ENCODE results near the gene NFKBIB.

The NFKBIB gene

DNA sequence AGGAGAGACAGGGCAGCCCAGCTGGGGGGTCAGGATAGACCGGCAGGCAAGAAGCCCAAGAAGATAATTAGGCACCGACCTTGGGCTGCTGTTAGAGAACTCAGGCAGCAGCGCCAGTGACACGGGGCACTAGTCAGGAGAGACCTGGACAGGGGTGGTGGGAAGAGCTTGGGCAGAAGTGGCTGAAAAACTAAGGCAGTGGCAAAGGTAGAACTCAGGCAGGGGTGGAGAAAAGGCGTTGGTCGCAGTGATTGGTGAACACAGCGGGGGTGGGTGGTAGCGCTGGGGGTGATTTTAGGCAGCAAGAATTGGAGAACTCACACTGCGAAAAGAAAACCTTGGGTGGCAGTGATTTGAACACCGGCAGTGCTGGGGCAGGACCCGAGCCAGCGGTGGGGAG is 7.9 kb downstream of the NFKBIB start:
- no peak for DNase-seq

DNA sequence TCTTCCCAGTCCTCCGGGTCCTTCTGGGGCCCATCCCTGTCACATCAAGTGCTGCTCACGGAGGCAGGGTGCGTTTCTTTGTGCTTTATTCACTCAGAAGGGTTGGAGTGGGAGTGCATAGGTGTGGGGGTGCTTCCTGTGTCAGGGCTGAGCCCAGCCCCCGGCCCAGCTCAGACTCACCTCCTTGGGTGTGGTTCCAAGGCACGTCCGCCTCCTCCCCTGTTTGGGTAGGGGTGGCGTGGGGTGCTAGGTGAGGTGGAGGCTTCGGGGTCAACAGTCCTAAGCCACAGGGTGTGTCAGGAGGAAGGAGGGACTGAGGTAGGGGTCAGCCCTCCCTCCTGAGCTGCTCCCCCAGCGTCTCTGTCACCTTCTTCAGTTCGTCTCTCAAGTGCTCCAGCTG is 9.1 kb downstream of the NFKBIB start:
- no peak for DNase-seq

DNA sequence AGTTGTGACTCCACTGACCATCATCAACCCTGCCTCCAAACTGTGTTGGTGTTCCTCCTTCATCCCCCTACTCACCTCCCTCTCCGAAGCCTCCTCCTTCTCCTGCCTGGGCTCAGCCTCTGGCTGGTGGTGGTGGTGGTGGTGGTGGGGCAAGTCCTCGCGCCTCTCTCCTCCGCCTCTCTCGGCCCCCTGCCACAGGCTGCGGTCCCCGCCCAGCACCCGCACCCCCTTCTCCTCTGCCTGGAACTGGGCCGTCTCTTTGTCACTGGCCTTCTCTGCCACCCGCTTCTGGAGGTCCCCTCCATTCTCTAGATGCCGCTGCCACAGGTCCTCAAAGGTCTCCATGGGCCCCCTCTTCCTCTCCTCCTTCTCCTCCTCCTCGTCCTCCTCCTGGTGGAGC is 10.7 kb downstream of the NFKBIB start:
- DNase-seq = no peak

GRCh38 chr19:38911388-38912001 is 11.7 kb downstream of the NFKBIB start:
- DNase-seq = no peak

DNA sequence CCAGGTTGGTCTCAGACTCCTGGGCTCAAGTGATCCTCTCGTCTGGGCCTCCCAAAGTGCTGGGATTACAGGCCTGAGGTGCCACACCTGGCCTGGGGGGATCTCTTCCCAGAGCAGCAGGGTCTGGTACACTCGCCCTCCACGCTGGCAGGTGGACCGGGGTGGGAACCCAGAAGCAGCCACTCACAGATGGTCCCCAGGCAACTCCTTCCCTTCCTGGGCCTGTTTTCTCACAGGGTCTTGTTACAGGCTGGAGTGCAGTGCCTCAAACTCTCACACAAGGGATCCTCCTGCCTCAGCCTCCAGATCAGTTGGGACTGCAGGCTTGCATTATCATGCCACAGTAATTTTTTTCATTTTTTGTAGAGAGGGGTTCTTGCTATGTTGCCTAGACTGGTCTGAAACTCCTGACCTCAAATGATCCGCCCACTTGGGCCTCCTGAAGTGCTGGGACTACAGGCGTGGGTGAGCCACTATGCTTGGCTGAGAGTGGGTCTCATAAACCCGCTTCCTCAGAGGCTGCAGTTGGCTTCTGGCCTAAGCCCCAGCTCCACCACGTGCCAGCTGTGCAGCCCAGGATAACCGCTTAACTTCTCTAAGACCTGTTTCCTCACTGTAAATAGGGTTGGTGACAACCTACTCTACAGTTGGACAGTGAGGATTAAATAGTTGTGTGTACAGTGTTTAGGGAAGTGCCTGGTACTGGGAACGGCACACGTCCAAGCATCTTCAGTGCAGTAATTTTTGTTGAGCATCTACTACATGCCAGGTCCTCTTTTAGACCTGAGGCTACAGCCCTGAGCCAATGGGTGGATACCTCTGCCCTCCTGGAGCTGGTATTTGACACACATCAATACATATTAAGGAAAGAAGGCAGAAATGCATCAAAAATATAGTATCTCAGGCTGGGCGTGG is 13.1 kb downstream of the NFKBIB start:
- DNase-seq = no peak

DNA sequence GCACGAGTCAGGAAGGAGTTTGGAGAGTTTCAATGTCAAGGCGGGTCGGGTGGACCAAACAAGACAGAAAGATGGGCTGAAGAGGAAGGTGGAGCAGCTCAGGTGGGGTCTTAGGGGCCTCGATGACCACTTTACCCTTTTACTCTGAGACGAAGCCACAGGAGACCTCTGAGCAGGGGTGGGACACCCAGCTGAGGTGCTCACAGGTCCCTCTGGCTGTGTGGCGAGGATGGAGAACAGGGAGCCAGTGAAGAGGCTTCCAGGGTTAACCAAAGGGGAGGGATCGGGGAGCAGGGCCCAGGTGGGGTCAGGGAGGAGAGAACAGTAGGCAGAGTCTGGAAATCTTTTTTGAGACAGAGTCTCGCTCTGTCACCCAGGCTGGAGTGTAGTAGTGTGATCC is 14.2 kb downstream of the NFKBIB start:
- no peak for DNase-seq

- no peak for DNase-seq
Observed at GRCh38 chr19:38915329-38916321, 15.9 kb downstream of the NFKBIB start.

DNA sequence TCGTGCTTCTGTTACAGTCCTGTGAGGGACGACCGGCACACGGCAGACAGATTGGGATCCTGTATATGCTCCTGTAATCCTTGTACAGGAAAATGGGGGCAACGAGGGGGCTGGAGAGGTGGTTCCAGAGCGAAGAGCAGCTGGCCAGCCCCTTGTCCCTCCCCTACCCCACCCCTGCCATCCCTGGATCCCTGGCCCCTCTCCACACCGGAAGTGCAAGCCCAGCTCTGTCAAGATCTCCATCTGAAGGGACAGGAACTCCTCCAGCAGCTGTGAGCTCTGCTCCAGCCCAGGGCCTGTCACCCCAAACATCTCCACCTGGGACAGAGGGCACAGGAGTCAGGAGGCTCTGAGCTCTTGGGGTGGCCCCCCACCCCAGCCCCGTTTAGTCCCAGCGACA is 17.7 kb downstream of the NFKBIB start:
- no peak for DNase-seq

DNA sequence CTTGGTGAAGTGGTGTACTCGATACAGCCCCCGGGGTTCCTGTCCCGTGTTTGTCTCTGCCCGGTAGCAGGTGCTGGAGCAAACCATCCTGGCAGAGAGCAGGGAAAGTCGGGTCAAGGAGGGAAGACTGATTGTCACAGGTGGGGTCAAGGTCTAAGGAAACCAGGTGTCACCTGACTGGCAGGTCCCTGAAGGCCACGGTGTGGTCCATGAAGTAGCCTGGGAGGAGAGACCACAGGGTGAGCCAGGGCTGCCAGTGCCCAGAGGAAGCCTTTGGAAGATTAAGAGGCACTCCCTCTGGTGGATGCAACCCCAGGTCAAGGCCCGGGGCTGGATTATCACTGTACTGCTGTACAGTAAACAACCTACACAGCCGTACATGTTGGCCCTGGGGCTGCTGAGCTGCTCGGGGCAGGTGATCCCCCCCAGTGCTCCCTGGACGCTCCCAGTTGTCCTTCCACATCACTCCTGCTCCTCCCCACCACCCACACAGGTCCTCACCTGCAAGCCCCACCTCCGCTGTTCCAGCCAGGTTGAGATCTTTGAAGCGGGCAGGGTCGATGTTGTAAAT is 18.2 kb downstream of the NFKBIB start:
- DNase-seq = no peak

DNA sequence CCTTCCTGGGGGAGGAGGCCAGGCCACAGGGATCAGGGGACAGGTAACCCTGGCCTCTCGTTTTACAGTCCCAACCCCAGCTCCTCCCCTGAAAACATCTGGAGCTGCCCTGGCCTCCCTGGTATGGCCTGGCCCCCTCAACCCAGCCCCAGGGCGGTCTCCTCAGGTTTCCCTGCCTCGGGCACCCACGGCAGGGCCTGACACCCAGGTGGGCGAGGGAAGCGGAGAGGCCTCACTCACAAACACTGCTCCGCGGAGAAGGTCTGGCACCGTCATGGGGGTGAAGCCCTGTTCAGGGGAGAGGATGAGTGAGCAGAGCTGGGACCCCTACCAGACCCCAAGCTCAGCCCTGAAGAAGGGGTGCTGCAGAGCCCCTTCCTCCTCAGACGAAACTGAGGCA is 18.8 kb downstream of the NFKBIB start:
- DNase-seq = no peak

DNA sequence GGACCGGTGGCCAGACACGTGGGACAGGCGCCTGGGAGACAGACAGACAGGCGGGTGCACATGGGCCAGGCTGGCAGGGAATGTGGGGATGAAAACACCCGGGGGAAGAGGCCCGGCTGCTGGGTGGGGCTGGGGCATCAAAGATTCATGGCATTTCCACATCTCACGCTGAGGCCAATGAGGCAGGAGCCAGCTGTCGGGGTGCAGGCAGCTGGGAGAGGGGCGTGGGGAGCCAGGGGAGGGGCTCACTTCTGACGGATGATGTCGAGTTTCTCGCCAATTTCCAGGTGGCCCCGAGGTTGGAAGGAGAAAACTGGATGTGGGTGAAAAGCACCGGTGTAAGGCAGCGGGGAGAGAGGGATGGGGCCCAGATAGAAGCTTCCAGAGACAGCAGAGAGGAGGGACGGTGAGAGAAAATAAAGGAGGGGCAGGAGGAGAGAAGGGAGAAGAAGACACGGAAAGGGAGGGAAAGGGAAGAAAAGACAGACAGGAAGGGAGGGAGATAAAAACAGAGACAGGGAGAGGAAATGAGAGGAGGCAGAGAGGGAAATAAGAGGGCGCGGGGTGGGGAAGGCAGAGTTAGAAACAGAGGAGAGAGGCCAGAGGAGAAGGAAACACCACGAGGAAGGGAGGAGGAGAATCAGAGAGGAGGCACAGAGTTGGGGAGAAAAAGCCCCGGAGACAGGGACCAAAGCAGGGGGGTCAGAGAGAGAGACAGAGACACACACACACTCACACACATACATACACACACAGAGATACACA is 20.2 kb downstream of the NFKBIB start:
- DNase-seq = no peak

DNA sequence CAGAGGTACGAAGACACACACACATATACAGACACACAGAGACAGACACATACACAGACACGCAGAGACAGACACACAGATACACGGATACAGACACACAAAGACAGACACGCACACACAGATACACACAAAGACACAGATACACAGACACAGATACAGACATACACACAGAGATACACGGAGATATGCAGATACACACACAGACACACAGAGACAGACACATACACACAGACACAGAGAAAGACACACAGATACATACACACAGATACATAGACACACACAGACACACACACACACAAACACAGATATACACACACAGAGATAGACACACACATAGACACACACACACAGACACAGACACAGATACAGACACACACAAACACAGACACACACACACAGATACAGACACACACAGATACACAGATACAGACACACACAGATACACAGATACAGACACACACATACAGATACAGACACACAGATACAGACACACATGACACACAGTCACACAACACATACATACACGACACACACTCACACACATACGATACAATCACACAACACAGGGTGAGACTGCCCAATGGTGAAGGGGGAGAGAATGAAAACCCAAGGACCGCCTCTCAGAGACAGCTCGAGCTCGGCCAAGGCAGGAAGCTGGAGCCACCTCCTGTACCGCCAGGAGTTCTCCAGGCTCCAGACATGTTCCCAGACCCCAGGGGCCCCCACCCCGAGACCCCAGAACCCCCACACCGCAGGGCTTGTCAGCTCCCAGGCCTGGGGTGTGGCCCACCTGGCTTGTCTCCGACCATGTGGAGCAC is 21.0 kb downstream of the NFKBIB start:
- DNase-seq = no peak

DNA sequence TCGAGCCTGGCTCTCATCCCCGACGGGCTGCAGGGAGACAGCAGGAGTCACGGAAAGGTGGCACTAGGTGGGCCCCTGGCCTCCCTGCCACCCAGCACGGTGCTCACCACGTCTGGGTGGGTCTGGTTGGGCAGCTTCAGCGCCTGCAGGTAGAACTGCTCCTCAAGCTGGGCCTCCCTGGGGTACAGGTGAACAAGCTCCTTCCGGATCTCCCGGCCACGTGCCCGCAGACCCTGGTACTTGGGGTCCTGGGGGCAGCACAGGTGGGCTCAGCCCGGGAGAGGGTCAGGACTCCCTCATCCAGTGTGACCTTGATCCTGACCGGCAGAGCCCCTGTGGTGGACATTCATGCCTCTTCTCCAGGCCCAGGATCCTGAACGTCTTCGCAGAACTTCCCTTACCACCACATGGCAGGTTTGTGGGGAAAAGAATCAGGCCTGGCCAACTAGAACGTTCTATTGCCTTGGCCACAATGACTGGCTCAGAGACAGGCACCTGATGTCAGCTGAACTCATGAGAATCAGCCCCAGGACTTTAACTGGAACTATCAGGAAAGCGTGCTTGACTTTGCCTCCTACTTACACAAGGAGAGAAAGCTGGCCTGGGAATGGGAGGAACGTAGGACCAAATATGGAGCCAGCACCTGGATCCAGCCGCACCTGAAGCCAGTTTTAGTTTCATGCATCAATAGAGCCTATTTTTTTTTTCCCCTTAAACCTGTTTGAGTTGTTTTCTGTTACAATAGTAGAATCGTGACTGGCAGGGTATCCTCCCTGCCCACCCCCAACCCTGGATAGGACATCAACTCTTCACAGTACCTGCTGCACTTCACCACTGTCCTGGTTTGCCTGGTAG is 21.9 kb downstream of the NFKBIB start:
- no peak for DNase-seq

DNA sequence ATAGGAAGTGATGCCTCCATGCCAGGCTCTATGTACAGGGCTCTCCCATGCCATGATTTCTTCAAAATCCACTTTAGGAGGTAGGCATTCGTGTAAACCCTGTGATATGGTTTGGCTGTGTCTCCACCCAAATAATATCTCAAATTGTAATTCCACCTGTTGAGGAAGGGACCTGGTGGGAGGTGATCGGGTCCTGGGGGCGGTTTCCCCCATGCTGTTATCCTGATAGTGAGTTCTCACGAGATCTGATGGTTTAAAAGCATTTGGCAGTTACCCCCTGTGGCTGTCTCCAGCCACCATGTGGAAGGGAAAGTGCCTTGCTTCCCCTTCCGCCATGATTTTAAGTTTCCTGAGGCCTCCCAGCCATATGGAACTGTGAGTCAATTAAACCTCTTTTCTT is 22.7 kb downstream of the NFKBIB start:
- no peak for DNase-seq

GRCh38 chr19:38924388-38924787 is 24.6 kb downstream of the NFKBIB start:
- DNase-seq = no peak

GRCh38 chr19:38928391-38929001 is 28.7 kb downstream of the NFKBIB start:
- DNase-seq = no peak

GRCh38 chr19:38929929-38930775 is 30.4 kb downstream of the NFKBIB start, which contains the start of gene SARS2:
SARS2 (minus strand) TSS chr19:38930763; CDS start chr19:38930736, 27 bp downstream.
- DNase-seq = peak; percentile 93

DNA sequence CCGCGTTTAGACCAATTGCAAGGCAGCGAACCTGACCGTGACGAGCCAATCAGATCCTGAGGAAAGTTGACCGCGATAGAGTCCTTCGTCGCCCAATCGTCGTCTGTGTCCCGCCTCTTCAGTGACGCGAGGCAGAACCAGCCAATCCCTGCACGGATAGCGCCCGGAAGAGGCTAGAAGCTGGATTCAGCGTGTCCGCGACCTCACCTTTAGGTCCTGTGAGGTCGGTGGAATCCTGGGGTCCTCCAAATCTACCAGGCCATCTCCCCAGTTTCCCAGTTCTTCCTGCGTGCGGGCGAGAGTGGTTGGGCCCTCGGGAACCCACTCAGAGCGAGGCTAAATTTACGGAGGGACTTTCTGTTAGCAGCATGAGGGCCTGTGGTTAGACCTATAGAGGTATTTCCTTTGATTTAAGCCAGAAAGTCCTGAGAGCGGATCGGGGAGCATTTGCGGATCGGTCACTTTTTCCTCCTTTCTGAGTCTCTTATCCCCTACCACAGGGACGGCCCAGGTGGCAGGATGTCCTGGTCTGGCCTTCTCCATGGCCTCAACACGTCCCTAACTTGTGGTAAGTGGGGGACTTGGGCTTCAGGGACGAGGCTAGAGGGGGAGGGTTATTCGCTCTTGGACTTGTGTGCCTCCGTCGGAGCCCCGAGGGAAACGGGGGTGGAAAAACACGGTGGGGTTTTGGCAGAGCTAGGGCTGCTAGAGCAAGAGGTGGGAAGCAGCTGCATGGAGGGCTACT is 31.2 kb downstream of the NFKBIB start, which contains the start of gene MRPS12:
Gene MRPS12 (plus strand): TSS at position 169 of the 745 bp plus-strand sequence. CDS start 351 bp downstream, at position 520.
- DNase-seq = peak; percentile 98
